LNCAP (cell line): ENCODE data around the gene TMEM54.

ENCODE experiments used
- TF ChIP-seq, protein P1 (sequence below): fragments of 450-650 bp; IDR thresholded peaks from 2 replicates; pipeline ENCODE4 v1.5.1; 2017; ENCODE audit warnings: mild to moderate bottlenecking

Gene TMEM54

DNA sequence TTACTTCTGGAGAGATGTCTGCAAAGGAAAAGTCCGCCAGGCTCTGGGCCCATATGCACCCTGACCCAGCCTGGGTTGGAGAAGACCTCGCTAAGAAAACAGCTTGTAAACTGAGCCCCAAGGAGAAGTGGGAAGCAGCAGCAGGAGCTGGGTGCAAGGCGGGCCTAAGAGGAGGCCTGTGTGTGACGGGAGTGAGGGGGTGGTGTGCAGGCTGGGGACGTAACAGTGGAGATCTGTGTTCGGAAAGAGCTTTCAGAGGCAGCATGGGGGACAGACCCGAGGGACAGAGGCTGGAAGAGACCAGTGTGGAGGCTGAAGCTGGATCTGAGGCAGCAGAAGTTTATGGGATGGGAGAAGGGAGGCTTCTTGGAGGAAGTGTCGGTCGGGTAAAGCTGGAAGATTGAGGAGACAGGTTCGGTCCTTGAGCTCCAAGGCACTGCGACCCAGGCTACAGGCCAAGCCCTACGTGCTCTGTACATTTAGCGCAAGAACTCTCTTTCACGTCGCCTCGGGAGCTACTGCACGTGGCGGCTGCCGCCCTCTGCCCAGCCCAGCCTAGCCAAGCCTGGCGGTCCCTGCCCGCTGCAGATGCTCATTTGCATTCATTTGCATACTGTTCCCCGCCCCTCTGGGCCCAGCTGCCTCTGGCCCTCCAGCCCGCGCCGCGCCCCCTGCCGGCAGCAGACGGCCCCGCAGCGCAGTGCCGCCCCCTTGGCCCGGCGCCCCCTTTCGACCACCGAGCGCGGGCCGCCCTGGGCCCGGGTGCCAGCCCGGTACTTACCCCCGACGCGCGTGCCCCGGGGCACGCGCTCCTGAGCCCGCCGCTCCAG, 8.6 kb downstream of the TMEM54 start:
- TF ChIP-seq, protein P1, sequence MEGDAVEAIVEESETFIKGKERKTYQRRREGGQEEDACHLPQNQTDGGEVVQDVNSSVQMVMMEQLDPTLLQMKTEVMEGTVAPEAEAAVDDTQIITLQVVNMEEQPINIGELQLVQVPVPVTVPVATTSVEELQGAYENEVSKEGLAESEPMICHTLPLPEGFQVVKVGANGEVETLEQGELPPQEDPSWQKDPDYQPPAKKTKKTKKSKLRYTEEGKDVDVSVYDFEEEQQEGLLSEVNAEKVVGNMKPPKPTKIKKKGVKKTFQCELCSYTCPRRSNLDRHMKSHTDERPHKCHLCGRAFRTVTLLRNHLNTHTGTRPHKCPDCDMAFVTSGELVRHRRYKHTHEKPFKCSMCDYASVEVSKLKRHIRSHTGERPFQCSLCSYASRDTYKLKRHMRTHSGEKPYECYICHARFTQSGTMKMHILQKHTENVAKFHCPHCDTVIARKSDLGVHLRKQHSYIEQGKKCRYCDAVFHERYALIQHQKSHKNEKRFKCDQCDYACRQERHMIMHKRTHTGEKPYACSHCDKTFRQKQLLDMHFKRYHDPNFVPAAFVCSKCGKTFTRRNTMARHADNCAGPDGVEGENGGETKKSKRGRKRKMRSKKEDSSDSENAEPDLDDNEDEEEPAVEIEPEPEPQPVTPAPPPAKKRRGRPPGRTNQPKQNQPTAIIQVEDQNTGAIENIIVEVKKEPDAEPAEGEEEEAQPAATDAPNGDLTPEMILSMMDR, result peak; percentile 34; the same call in 1 of the 2 replicates

DNA sequence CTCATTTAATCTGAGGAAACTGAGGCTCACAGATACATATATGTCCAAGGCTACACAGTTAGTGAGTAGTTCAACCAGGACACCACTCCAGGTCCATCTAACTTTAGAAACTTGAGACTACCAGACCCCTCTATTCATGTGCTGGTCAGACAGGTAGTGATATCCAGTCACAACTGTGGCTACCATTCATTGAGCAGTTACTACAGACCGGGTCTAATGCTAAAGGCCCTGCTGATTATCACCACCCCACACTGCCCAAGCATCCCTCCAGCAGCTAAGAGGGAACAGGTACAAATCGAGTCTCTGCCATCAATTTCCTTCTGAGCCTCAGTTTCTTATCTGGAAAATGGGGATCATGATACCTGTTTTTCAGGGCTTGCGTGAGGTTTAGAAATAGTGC, 9.6 kb downstream of the TMEM54 start:
- TF ChIP-seq, protein P1, result no peak

DNA sequence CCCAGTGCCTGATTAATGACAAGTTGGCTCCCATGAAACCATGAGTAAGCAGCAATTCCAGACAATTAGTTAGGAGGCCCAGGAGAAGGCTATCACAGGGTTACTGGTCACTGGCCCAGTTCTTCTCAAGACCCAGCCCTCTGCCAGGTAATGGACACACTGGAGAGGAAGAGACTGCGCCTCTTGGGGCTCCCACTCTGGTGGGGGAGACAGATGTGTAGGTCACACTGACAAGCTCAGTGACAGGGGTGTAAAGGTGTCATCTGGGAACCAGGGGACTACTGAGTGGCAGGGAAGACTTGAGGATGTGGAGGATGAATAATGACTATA, 10.0 kb downstream of the TMEM54 start:
- TF ChIP-seq, protein P1, result no peak

DNA sequence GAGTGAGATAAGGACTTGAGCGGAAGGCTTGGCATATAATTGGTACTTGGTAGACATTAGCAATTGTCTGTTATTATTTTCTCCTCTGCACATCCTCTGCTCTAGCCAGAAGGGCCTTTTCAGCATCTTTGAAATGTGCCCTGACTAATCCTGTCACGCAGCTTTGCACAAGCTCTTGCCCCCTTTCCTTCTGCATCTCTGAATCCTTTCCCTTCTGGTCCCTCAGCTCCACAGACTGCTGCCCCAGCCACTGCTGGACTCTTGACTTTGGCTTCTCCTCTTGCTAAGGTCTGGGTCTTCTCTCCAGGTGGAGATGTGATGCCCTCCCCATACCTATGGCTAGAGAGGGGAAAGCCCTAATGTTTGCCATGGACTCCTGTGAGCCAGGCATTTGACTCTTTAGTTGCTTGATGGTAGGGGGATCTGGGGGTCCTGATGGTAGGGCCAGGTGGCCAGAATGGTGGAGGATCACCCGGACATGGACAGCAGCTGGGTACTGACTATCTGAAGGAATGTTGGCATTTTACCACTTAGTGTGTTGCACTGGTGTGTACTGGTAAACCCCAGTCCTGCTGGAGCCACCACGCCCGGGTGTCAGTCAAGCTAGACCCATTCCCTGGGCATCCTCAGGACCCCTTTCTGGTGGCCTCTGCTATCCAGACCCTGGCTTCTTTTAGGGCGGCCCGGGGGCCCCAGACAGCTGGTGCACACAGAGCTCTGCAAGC, 10.5 kb downstream of the TMEM54 start:
- TF ChIP-seq, protein P1, result no peak

DNA sequence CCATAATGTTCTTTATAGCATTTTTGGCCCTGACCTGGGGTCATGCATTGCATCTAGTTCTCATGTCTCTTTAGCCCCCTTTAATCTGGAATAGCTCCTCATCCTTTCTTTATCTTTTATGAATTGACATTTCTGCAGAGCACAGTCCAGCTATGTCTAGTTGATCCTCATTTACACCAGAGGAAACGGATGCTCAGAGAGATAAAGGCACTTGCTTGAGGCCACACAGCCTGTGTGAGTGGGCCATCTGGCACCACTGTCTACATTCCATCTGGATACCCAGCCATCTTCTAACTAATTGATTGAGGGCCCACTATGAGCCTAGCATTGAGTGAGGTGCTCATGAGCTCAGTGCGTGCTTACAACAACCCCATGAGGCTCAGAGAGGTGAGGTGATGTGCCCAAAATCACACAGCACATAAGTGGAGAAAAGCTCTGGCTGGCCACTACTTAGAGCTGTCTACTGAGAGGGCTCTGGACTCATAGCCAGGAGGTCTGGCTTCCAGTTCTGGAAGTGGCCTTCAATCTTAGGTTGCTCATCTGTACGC, 11.4 kb downstream of the TMEM54 start:
- TF ChIP-seq, protein P1, result no peak

DNA sequence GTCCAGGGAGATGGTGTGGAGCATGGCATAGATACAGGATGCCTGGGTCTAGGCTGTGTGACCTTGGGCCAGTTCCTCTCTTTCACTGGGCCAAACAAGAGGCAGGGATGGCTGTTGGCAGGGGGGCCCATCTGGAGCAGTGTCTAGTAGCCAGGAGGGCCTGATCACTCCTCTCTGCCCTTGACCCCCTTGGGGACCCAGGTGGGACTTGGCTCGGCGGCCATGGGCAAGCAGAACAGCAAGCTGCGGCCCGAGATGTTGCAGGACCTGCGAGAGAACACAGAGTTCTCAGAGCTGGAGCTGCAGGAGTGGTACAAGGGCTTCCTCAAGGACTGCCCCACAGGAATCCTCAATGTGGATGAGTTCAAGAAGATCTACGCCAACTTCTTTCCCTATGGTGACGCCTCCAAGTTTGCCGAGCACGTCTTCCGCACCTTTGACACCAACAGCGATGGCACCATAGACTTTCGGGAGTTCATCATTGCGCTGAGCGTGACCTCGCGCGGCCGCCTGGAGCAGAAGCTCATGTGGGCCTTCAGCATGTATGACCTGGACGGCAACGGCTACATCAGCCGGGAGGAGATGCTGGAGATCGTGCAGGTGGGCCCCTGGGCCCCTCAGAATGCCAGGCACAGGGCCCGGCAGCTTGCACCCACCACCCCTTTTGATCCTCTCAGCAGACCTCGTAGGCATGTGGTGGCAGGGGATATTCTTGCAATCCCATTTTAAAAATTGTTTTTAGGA, 12.3 kb downstream of the TMEM54 start:
- TF ChIP-seq, protein P1, result no peak

DNA sequence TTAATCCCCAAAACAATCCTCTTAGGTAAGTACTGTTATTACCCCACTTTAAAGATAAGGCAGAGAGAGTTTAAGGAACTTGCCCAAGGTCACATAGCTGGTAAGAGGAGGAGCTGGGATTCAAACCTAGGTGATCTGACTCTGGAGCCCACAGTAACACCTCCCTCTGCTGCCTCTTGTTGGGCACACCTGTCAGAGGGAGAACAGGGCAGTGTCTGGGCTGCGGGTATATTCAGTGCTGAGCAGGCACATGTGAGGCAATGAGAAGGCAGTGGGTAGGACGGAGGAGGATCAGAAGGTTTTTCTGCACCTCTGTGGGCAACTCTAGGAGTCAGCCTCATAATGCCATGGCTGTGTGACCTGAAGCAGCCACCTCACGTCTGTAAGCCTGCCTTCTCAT, 13.1 kb downstream of the TMEM54 start:
- TF ChIP-seq, protein P1, result no peak
